Hepatocyte (in vitro differentiated cells): ENCODE measurements around the gene PIP5K1C.

Experiments
- CTCF ChIP-seq: fragments of 200-600 bp; sonication (generic); IDR thresholded peaks from 2 replicates; pipeline ENCODE4 v1.5.1; 2016; ENCODE audit warnings: antibody characterized with exemption, mild to moderate bottlenecking; ENCODE audit not compliant: poor library complexity
- EZH2phosphoT487 ChIP-seq: fragments of 200-600 bp; sonication (generic); IDR thresholded peaks from one replicate; pipeline ENCODE4 v1.6.1; 2018; ENCODE audit warnings: antibody characterized with exemption, mild to moderate bottlenecking, low read depth, moderate library complexity; ENCODE audit not compliant: unreplicated experiment, severe bottlenecking

DNA sequence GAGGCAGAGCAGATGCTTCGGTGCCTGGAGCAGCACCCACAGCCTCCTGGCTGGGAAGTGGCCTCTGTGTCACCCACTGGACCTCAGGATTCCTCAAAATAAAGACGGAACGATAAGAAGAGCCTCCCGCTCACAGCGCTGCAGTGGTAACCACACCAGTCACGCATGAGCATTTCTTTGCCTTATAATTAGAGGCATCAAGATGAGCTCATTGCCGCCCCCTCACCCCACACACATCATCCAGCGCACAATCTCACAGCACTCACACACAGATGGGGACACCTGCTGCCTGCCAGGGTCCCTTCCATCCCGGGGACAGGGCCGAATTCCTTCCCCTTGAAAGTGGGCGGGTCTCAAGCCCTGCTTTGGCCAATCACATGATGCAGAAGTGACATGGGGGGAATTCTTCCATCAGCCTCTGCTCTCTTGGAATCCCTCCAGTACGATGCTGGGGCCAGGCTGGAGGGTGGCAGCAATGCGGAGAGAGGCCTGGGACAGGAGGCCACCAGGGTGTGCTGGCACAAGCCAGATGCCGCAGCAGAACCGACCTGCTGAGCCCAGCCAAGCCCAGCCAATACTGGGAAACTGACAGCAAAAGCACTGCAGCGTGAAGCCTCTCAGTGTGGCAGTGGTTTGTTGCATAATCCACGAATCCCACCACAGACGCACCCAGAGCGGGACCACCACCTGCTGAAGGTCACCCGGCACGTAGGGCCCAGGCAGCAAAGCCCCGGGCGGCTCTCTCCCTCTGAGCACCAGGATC is 16.0 kb downstream of the PIP5K1C start:
- no peak for TF ChIP-seq CTCF
- TF ChIP-seq EZH2phosphoT487 = no peak
